Smooth muscle cell (in vitro differentiated cells): Measurements from ENCODE around the gene EFNB2. TPM values are rescaled to one million over a fixed set of nuclear protein-coding genes. Genes with fewer than 3 reads are reported as not detected.

Experiments
- DNase-seq: peaks from one replicate; lab custom pipeline; 2025; ENCODE audit not compliant: unreplicated experiment; lab: John Stamatoyannopoulos, UW
- H2AFZ ChIP-seq: fragments of 200-600 bp; sonication (generic); 2 replicates; pipeline ENCODE4 v1.6.0; 2016; ENCODE audit warnings: antibody characterized with exemption, low read depth, mild to moderate bottlenecking
- H3F3A ChIP-seq: fragments of 200-600 bp; sonication (generic); 2 replicates; pipeline ENCODE4 v1.6.0; 2017; ENCODE audit warnings: antibody characterized with exemption, low read depth
- H3K27ac ChIP-seq: fragments of 200-600 bp; sonication (generic); 2 replicates; pipeline ENCODE4 v1.5.1; 2016; ENCODE audit warnings: low read depth, mild to moderate bottlenecking
- H3K27me3 ChIP-seq: fragments of 200-600 bp; sonication (generic); 2 replicates; pipeline ENCODE4 v1.6.1; 2016; ENCODE audit warnings: low read depth, mild to moderate bottlenecking
- H3K36me3 ChIP-seq: fragments of 200-600 bp; sonication (generic); 2 replicates; pipeline ENCODE4 v1.5.1; 2016; ENCODE audit warnings: low read depth
- H3K4me1 ChIP-seq: fragments of 200-600 bp; sonication (generic); 2 replicates; pipeline ENCODE4 v1.5.1; 2016; ENCODE audit warnings: low read depth
- H3K4me2 ChIP-seq: fragments of 200-600 bp; sonication (generic); 2 replicates; pipeline ENCODE4 v1.6.0; 2016; ENCODE audit warnings: mild to moderate bottlenecking
- H3K4me3 ChIP-seq: fragments of 200-600 bp; sonication (generic); 2 replicates; pipeline ENCODE4 v1.5.1; 2016; ENCODE audit warnings: mild to moderate bottlenecking
- H3K79me2 ChIP-seq: fragments of 200-600 bp; sonication (generic); 2 replicates; pipeline ENCODE4 v1.6.0; 2016; ENCODE audit warnings: low read depth, mild to moderate bottlenecking
- H3K9ac ChIP-seq: fragments of 200-600 bp; sonication (generic); 2 replicates; pipeline ENCODE4 v1.6.0; 2016; ENCODE audit warnings: low read depth
- H3K9me3 ChIP-seq: fragments of 200-600 bp; sonication (generic); replicated peaks from 2 replicates; pipeline ENCODE4 v1.5.1; 2016; ENCODE audit warnings: low read depth
- H4K20me1 ChIP-seq: fragments of 200-600 bp; sonication (generic); 2 replicates; pipeline ENCODE4 v1.6.0; 2016; ENCODE audit warnings: low read depth
- WGBS: methylation state at CpG from one replicate; pipeline ENCODE4 v1.1.7; 2016; ENCODE audit warnings: low lambda C conversion rate; 5-methylcytosine and 5-hydroxymethylcytosine counted together
- polyA plus RNA-seq: library from polyadenylated mRNA; unstranded; fragments of >200 nt; fragmentation: Nextera tagmentation; extraction: Ambion mirVana; gene quantifications from 2 replicates; pipeline ENCODE4 v1.2.1, GENCODE V29; 2016
- total RNA-seq: library from RNA; depleted of rRNA; stranded (reverse); fragments of >200 nt; gene quantifications from 2 replicates; pipeline ENCODE4 v1.2.3, GENCODE V29; 2014
- TF ChIP-seq, protein P1 (sequence below): fragments of 200-600 bp; sonication (generic); IDR thresholded peaks from 2 replicates; pipeline ENCODE4 v1.5.1; 2017; ENCODE audit warnings: borderline replicate concordance, mild to moderate bottlenecking, antibody characterized with exemption; ENCODE audit not compliant: insufficient read depth, poor library complexity, severe bottlenecking

The EFNB2 gene
- total and polyA plus RNA-seq, 2 experiments from 2014 or later, result 15.5 to 42.0 TPM

DNA sequence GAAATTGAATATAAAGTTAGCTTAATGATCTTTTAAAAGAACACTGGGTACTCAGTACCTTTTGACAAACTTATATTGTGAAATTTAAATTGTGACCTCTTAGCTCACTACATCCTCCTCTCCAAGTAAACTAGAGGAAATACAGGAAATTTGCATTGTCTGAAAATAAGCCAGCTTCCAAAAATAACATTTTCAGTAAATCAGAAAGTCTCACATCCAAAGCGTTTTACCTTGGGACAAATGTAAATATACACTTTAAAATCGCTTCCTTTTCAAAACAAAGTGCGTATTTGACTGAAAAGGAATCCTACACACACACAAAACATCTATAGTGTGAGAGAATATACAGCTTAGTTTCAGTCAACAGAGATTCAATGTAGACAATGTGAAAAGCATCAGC lies 2.1 kb upstream of the EFNB2 start:
- Histone ChIP-seq H3F3A (peaks cover 8% of the 10 kb centered on the region), H3K4me1 (peaks cover 4% of the 10 kb centered on the region), H3K36me3 (no peaks in the 10 kb centered on the region), H3K4me2 (no peak overlapping the region), H3K4me3 (no peak overlapping the region), H3K9me3 (no peaks in the 10 kb centered on the region), H3K79me2 (peaks cover 22% of the 10 kb centered on the region), H3K27ac (no peak overlapping the region), H3K9ac (no peak overlapping the region), H3K27me3 (no peaks in the 10 kb centered on the region), H4K20me1 (peaks cover 53% of the 10 kb centered on the region), H2AFZ (no peak overlapping the region)
- 72% methylated on average over 3 of the region's 3 CpGs for WGBS
- no peak for DNase-seq
- TF ChIP-seq, protein P1, sequence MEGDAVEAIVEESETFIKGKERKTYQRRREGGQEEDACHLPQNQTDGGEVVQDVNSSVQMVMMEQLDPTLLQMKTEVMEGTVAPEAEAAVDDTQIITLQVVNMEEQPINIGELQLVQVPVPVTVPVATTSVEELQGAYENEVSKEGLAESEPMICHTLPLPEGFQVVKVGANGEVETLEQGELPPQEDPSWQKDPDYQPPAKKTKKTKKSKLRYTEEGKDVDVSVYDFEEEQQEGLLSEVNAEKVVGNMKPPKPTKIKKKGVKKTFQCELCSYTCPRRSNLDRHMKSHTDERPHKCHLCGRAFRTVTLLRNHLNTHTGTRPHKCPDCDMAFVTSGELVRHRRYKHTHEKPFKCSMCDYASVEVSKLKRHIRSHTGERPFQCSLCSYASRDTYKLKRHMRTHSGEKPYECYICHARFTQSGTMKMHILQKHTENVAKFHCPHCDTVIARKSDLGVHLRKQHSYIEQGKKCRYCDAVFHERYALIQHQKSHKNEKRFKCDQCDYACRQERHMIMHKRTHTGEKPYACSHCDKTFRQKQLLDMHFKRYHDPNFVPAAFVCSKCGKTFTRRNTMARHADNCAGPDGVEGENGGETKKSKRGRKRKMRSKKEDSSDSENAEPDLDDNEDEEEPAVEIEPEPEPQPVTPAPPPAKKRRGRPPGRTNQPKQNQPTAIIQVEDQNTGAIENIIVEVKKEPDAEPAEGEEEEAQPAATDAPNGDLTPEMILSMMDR, result no peak

GRCh38 chr13:106536244-106537034 lies 977 bp upstream of the EFNB2 start:
- Histone ChIP-seq H4K20me1 (peaks cover 45% of the 10 kb centered on the region), H3K9ac (no peak overlapping the region), H3K79me2 (peaks cover 32% of the 10 kb centered on the region), H3K27ac (no peak overlapping the region), H3F3A (peaks cover 8% of the 10 kb centered on the region), H3K4me1 (peaks cover 9% of the 10 kb centered on the region), H3K9me3 (no peaks in the 10 kb centered on the region), H3K36me3 (no peaks in the 10 kb centered on the region), H3K4me3 (peak overlapping the region; percentile 84), H3K4me2 (peak overlapping the region; percentile 89), H3K27me3 (no peaks in the 10 kb centered on the region), H2AFZ (no peak overlapping the region)
- DNase-seq, result peak; percentile 75
- WGBS, result 7% methylated on average over 50 of the region's 50 CpGs
- TF ChIP-seq, protein P1, result peak; percentile 98

- Histone ChIP-seq H3K9me3 (no peaks in the 10 kb centered on the region), H3K36me3 (no peaks in the 10 kb centered on the region), H3K27ac (peak overlapping the region; percentile 87), H3K79me2 (peaks cover 48% of the 10 kb centered on the region), H3F3A (peaks cover 8% of the 10 kb centered on the region), H3K4me1 (peaks cover 20% of the 10 kb centered on the region), H2AFZ (peak overlapping the region; percentile 65), H4K20me1 (peaks cover 34% of the 10 kb centered on the region), H3K4me3 (peak overlapping the region; percentile 84), H3K4me2 (peak overlapping the region; percentile 95), H3K27me3 (no peaks in the 10 kb centered on the region), H3K9ac (peak overlapping the region; percentile 78)
- no peak for DNase-seq
- TF ChIP-seq, protein P1, result no peak
- WGBS, result under 1% methylated on average over 35 of the region's 121 CpGs
Measured at GRCh38 chr13:106534639-106535551, 567 bp downstream of the EFNB2 start.
